CD4-positive, alpha-beta T cell treated with Interleukin-21 for 1 hour (primary cell): ENCODE data around the gene TMC3.

Experiments
- DNase-seq: peaks from one replicate; pipeline ENCODE4 v3.0.0-alpha.2; 2020

The TMC3 gene

GRCh38 chr15:81321667-81322066 is 52.3 kb downstream of the TMC3 start:
- DNase-seq: no peak

GRCh38 chr15:81317642-81318017 is 56.4 kb downstream of the TMC3 start:
- no peak for DNase-seq

- DNase-seq: no peak
Measured at GRCh38 chr15:81316267-81316666, 57.7 kb downstream of the TMC3 start.

GRCh38 chr15:81315452-81316175 is 58.4 kb downstream of the TMC3 start:
- peak; percentile 24 for DNase-seq

- DNase-seq: no peak
Measured at GRCh38 chr15:81314378-81314777, 59.6 kb downstream of the TMC3 start.

GRCh38 chr15:81313686-81314085 is 60.3 kb downstream of the TMC3 start:
- DNase-seq: no peak

- no peak for DNase-seq
Measured at GRCh38 chr15:81312790-81313543, 61.0 kb downstream of the TMC3 start.

GRCh38 chr15:81311752-81312464 is 62.1 kb downstream of the TMC3 start:
- DNase-seq: peak; percentile 27

- DNase-seq: no peak
Measured at GRCh38 chr15:81310480-81310879, 63.5 kb downstream of the TMC3 start.

GRCh38 chr15:81309647-81310450 is 64.2 kb downstream of the TMC3 start:
- no peak for DNase-seq

GRCh38 chr15:81308260-81308659 is 65.8 kb downstream of the TMC3 start:
- DNase-seq: no peak

- DNase-seq: no peak
Measured at GRCh38 chr15:81304226-81304625, 69.8 kb downstream of the TMC3 start.

GRCh38 chr15:81303244-81304225 is 70.5 kb downstream of the TMC3 start:
- DNase-seq: peak; percentile 40

GRCh38 chr15:81302701-81303109 is 71.3 kb downstream of the TMC3 start:
- DNase-seq: peak; percentile 26

GRCh38 chr15:81301815-81302399 is 72.1 kb downstream of the TMC3 start:
- peak; percentile 34 for DNase-seq

GRCh38 chr15:81301385-81301784 is 72.6 kb downstream of the TMC3 start:
- no peak for DNase-seq

GRCh38 chr15:81299630-81300273 is 74.3 kb downstream of the TMC3 start:
- DNase-seq: no peak

- DNase-seq: no peak
Measured at GRCh38 chr15:81299156-81299555, 74.9 kb downstream of the TMC3 start.

GRCh38 chr15:81298611-81299010 is 75.4 kb downstream of the TMC3 start:
- no peak for DNase-seq
